Tibial nerve (tissue), 4 donors: ENCODE results near the gene FGD1.

ENCODE experiments used
- CTCF ChIP-seq, 5 experiments: fragments of 200-600 bp in 3 of 5; fragments of 450-650 bp in 2 of 5; sonication (generic) in 3 of 5; IDR thresholded peaks; one replicate each; pipeline ENCODE4 v1.5.1; 2016 to 2019; ENCODE audit warnings: antibody characterized with exemption in 5 of 5, mild to moderate bottlenecking in 3 of 5, moderate library complexity in 2 of 5
- EP300 ChIP-seq, 2 donors: sonication (generic); formaldehyde crosslinking; IDR thresholded peaks; one replicate each; pipeline ENCODE4 v1.6.1; 2017; ENCODE audit warnings: antibody characterized with exemption in 2 of 2, mild to moderate bottlenecking in 1 of 2
- POLR2A ChIP-seq, 2 donors: fragments of 450-650 bp; IDR thresholded peaks; one replicate each; pipeline ENCODE4 v1.6.1; 2017; ENCODE audit warnings: antibody characterized with exemption in 2 of 2, mild to moderate bottlenecking in 2 of 2, moderate library complexity in 2 of 2

DNA sequence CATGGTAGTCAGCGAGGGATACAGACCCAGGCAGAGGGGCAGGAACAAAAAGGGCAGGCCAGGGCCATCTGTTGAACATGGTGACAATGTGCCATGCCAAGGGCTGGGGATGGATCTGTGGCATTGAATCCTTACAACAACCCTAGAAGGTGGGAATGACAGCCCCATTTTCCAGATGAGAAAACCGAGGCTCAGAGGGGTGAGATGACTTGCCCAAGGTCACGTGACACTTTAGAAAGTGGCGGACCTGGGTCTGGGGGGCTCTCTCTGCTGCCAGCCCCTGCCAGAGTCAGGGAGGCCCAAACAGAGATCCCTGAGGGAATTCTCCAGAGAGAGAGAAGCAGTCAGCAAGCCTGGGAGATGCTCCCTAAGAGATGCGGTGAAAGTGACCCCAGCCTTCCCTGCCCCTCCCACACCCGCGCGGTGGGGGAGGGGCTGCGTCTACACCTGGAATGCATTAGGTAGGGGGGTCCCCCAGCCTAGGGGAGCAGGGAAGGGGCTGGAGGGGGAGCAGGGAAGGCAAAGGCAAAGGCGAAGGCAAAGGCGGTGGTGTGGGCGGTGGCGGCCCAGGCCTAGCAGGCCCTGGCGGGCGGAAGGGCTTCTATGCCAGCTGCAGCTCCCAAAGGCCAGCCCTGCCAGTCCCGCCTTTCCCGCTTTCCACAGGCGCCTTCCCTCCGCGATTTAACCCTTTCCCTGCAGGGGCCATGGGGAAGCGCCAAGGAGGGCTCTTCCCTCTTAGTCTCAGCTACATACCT lies 13.0 kb downstream of the FGD1 start:
- TF ChIP-seq CTCF (IDR thresholded peaks at IDR 0.05) = no peak
- TF ChIP-seq POLR2A (IDR thresholded peaks at IDR 0.05) = no peak
- no peak for TF ChIP-seq EP300 (IDR thresholded peaks at IDR 0.05)
